Epithelial cell of alveolus of lung (primary cell): Measurements from ENCODE around the gene ABHD13. TPM values are rescaled to one million over a fixed set of nuclear protein-coding genes. Genes with fewer than 3 reads are reported as not detected.

Experiments
- total RNA-seq: library from RNA; depleted of rRNA; stranded (reverse); fragments of >200 nt; gene quantifications from 2 replicates; pipeline ENCODE4 v1.2.1, GENCODE V29; 2015

Gene ABHD13
- total RNA-seq = 7.2 and 10.2 TPM in 2 replicates

DNA sequence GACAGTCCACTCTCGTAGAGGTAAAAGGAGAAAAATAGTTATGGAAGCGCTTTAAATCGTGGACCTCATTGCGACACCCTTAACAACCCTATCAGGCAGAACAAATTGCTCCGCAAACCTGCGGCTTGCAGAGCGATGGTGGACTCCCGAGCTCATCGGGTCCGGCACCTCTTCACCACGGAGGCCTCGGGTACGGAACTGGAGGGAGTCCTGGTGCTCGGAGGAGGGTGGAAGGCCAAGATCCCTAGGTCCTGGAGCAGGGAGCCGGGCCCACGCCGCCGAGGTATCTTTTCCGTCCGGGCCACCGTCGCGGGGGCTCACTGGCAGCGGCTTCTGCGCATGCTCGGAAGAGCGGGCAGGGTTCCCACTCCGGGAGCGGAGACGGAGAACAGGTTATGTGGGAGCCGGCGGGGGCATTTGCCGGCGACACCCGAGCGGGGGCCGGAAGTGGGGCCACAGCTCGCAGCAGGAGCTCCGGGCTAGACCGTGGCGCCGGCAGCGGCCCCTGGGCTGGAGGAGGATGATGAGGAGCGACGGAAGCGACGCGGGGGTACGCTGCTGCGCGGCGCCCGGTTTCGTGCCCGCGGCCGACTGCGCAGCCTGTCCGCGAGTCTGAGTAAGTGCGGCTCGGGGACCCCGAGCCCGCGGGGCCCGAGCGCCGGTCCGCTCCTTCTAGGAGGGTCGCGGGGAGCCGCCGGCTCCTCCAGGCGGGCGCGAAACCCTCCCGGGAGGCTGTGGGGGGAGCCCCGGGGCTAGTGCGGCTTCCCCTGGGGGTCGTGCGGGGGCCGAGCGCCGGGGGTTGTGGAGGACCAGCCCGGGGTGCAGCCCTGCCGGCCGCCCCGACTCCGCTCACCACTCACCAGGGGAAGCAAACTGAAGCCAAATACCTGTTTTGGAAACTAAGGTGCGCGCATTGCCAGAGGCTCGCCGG, at the start of gene ABHD13:
ABHD13 (plus strand) TSS at position 349 of the 931 bp plus-strand sequence. CDS start 10,827 bp downstream, outside the sequence.

DNA sequence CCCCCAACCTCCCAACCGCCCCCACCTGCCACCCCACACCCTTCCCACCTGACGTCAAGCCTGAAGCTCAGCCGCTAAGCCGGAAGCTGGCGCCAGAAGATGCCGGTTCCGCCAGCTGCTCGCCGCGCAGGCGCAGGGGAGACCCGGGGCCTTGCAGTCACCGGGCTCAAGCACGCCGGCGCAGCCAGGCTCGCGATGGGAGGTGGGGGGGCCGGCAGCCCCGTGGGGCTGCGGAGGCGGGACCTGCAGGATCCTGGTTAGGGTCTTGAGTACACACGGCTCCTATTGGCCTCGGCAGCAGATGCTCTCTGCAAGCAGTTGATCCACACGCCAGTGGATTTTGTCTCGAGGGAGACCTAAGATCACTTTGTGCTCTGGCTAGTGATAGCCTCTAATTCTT, 2.8 kb upstream of the ABHD13 start, which contains the start of gene LIG4:
LIG4 (minus strand) TSS at position 101 of the 400 bp plus-strand sequence. CDS start 4,268 bp downstream, outside the sequence.

DNA sequence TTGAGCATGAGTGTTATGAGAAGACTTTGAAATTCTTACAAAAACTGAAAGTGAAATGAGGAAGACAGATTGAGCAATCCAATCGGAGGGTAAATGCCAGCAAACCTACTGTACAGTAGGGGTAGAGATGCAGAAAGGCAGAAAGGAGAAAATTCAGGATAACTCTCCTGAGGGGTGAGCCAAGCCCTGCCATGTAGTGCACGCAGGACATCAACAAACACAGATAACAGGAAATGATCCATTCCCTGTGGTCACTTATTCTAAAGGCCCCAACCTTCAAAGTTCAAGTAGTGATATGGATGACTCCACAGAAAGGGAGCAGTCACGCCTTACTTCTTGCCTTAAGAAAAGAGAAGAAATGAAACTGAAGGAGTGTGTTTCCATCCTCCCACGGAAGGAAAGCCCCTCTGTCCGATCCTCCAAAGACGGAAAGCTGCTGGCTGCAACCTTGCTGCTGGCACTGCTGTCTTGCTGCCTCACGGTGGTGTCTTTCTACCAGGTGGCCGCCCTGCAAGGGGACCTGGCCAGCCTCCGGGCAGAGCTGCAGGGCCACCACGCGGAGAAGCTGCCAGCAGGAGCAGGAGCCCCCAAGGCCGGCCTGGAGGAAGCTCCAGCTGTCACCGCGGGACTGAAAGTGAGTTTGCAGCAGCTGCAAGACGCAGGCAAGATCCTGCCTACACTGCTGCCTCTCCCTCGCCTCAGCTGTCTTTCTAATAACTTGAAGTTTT, 51.6 kb downstream of the ABHD13 start, which contains the start of gene TNFSF13B:
TNFSF13B (plus strand) TSS at position 118 of the 728 bp plus-strand sequence; CDS start at position 296, 178 bp downstream.

Other genes with a start within 250 kb of the ABHD13 start
- 6.1 and 12.9 TPM in 2 replicates for gene LIG4, start 2.9 kb upstream of the ABHD13 start, total RNA-seq
- 1.3 and 4.1 TPM in 2 replicates for gene TNFSF13B, start 51.3 kb downstream of the ABHD13 start, total RNA-seq